OCI-LY3 (cell line): ENCODE data around the gene MOCS3.

Experiments used
- EZH2phosphoT487 ChIP-seq: fragments of 200-600 bp; shearing (Covaris generic); IDR thresholded peaks from 2 replicates; pipeline ENCODE4 v1.6.1; 2018; ENCODE audit warnings: antibody characterized with exemption, mixed run types, low read depth
- TF ChIP-seq, protein P1 (sequence below): fragments of 200-600, 300-600 bp; sonication (generic); IDR thresholded peaks from 2 replicates; pipeline ENCODE4 v1.5.1; 2014; ENCODE audit warnings: antibody characterized with exemption, low read length, low read depth

GRCh38 chr20:50911716-50912115 is 46.9 kb upstream of the MOCS3 start:
- no peak for TF ChIP-seq EZH2phosphoT487
- TF ChIP-seq, protein P1, sequence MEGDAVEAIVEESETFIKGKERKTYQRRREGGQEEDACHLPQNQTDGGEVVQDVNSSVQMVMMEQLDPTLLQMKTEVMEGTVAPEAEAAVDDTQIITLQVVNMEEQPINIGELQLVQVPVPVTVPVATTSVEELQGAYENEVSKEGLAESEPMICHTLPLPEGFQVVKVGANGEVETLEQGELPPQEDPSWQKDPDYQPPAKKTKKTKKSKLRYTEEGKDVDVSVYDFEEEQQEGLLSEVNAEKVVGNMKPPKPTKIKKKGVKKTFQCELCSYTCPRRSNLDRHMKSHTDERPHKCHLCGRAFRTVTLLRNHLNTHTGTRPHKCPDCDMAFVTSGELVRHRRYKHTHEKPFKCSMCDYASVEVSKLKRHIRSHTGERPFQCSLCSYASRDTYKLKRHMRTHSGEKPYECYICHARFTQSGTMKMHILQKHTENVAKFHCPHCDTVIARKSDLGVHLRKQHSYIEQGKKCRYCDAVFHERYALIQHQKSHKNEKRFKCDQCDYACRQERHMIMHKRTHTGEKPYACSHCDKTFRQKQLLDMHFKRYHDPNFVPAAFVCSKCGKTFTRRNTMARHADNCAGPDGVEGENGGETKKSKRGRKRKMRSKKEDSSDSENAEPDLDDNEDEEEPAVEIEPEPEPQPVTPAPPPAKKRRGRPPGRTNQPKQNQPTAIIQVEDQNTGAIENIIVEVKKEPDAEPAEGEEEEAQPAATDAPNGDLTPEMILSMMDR, result no peak
